NCI-H1092 (cell line): ENCODE measurements around the gene ST8SIA6.
"Not testable (repeated sequence)": the region's sequence is repeated elsewhere in the genome, so short reads cannot be mapped to it uniquely, and the experiment has no call there.

ENCODE experiments used
- DNase-seq: peaks from one replicate; lab custom pipeline; 2025; lab: John Stamatoyannopoulos, UW

ST8SIA6 gene

GRCh38 chr10:17427201-17427600 is 27.2 kb downstream of the ST8SIA6 start:
- no peak for DNase-seq

DNA sequence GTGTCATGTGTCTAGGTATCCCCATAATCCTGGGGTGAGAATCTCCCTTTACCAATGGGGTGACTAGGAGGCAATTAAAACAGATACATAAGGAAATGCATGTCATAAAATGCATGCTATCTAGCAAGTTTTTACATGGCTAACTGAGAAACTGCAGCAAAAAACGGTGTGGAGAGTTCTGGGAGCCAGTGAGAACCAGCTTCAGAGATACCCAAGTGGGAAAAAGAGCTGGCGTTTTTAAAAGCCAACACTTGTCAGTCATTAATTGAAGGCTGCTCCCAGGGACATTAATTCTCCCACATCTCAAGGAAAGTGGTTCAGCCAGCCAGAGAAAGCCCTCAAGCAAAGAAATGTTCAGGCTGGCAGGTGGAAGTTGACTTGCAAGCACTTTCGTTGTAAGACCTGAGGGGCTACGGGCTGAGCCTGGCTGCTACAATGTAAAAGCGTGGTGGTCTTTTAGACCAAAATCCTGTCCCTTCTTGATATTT is 28.1 kb downstream of the ST8SIA6 start:
- no peak for DNase-seq

- no peak for DNase-seq
Observed at GRCh38 chr10:17425584-17426262, 28.7 kb downstream of the ST8SIA6 start.

GRCh38 chr10:17423632-17424186 is 30.7 kb downstream of the ST8SIA6 start:
- DNase-seq = no peak

GRCh38 chr10:17422931-17423330 is 31.5 kb downstream of the ST8SIA6 start:
- no peak for DNase-seq

GRCh38 chr10:17418249-17418648 is 36.1 kb downstream of the ST8SIA6 start:
- no peak for DNase-seq

GRCh38 chr10:17416442-17417211 is 37.8 kb downstream of the ST8SIA6 start:
- no peak for DNase-seq

DNA sequence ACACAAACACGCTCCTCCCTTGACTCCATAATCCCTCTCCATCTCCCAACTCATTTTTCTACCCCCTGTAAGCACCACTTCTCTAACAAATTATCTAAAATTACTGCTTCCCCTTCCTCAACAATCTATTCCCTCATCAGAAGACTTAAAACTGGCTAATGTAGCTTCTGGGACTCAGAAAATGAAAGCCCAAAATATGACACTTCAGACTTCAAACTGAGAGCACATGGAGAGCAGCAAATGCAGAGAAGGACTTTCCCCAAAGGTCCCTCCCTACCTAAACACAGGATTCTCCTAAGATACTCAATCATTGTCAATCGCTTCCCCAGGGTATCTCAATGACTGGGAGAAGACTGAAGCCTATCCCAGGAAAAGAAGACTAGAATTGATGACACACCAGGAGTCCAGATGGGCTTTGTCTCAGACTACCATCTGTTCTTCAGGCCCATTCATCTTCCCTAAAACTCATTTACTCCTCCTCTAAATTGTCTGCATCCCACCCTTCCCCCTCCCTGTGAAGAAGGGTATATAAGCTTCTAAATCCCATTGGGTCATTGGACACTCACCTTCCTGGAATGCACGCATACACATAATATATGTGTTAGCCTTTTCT is 39.2 kb downstream of the ST8SIA6 start:
- no peak for DNase-seq

DNA sequence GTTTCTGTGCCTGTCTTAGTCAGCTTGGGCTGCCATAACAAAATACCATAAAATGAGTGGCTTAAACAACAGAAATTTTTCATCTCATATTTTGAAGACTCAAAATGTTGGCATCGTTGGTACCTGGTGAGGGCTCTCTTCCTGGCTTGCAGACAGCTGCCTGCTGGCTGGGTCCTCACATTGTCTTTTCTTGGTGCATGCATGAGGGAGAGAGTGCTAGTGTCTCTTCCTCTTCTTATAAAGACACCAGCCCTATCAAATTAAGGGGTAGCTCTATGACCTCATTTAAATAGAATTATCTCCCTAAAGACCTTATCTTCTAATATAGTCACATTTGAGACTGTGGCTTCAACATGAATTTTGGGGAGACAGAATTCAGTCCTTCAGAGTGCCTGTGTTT is 39.9 kb downstream of the ST8SIA6 start:
- DNase-seq = no peak

DNA sequence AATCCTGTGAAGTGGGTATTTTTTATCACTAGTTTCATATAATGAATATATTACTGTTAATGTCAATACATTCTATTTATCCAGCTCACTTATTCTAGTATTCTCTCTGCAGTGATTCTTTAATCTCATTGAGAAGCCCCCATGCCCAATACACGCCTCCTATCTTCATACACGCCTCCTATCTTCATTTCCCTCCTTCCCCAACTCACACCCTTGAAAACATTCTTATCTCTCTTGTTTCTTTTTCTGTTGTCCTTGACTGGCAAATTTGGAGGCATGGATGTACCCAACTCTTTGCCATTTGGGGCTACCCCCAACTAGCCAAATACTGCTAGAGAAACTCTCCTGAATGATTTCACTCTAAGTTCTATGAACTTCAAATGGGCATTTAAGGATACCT is 40.5 kb downstream of the ST8SIA6 start:
- no peak for DNase-seq

GRCh38 chr10:17412323-17412722 is 42.1 kb downstream of the ST8SIA6 start:
- DNase-seq = no peak

- no peak for DNase-seq
Observed at GRCh38 chr10:17410907-17411306, 43.5 kb downstream of the ST8SIA6 start.

GRCh38 chr10:17409170-17409733 is 45.1 kb downstream of the ST8SIA6 start:
- no peak for DNase-seq

DNA sequence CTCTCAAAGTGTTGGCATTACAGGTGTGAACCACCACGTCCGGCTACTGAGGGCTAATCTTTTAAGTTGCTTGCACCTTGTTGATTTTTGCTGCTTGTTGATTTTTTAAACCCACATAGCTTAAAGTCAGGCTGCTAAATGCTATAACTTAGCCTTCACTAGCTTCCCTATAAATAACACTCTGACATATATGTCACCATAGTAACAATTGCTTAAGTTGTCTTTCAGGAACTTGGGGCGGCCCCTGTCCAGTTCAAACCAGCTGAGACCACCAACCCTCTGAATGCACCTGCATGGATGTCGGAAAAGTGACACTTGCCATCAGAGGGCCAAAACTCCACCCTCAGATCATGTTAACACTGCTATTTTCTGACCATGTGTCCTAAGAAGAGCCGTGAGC is 47.3 kb downstream of the ST8SIA6 start:
- no peak for DNase-seq

GRCh38 chr10:17406036-17406834 is 48.2 kb downstream of the ST8SIA6 start:
- no peak for DNase-seq

GRCh38 chr10:17403161-17403560 is 51.2 kb downstream of the ST8SIA6 start:
- DNase-seq = no peak

DNA sequence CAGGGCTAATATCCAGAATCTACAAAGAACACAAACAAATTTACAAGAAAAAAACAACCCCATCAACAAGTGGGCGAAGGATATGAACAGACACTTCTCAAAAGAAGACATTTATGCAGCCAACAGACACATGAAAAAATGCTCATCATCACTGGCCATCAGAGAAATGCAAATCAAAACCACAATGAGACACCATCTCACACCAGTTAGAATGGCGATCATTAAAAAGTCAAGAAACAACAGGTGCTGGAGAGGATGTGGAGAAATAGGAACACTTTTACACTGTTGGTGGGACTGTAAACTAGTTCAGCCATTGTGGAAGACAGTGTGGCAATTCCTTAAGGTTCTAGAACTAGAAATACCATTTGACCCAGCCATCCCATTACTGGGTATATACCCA is 52.4 kb downstream of the ST8SIA6 start:
- DNase-seq = not testable (repeated sequence)

GRCh38 chr10:17396004-17396403 is 58.4 kb downstream of the ST8SIA6 start:
- no peak for DNase-seq

GRCh38 chr10:17394854-17395253 is 59.5 kb downstream of the ST8SIA6 start:
- DNase-seq = no peak

GRCh38 chr10:17387861-17388503 is 66.4 kb downstream of the ST8SIA6 start:
- DNase-seq = no peak

DNA sequence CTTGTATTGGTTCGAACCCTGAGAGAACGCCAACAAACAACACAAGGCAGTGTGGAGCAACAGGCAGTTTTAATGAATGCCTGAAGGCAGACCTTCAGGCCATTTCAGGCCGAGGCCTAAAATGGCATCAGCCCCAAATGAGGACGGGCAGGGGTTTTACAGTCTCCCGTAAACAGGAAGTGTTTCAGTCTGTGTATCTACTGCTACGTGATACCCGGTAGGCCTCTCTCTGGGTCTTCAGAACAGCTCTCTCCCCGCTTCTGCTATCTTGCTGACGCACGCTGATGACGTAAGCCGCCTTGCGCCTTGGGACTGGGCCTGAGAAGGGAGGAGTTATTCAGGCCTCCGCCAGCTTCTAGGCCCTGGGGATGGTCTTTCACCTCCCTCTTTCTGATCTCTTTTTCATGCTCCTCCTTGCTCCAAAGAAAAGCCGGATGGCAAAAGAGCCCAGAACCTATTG is 67.7 kb downstream of the ST8SIA6 start:
- peak; percentile 91 for DNase-seq
